RWPE1 (cell line): ENCODE measurements around the gene LEMD2.
A peak's percentile ranks its signal among the peaks of the same experiment; 100 is the strongest.

Experiments
- CTCF ChIA-PET: fragments of 350-600 bp; sonication (Branson Sonifier 250); formaldehyde crosslinking; extraction: SDS; loops from one replicate; lab custom pipeline; 2021; lab: Yijun Ruan, JAX
- POLR2A ChIA-PET: fragments of 400-600 bp; formaldehyde crosslinking; extraction: SDS; loops from one replicate; lab custom pipeline; 2020; ENCODE audit warnings: antibody characterized with exemption; ENCODE audit not compliant: low non-redundant PET; lab: Yijun Ruan, JAX
- DNase-seq: peaks from one replicate; pipeline ENCODE4 v3.0.0; 2012; ENCODE audit warnings: low spot score
- H3K27ac ChIP-seq: fragments of 450-650 bp; 2 replicates; pipeline ENCODE4 v1.5.1; 2017
- TF ChIP-seq, protein P1 (sequence below): fragments of 450-650 bp; conservative IDR thresholded peaks from 2 replicates; pipeline ENCODE4 v1.5.1; 2017; ENCODE audit warnings: low read depth, mild to moderate bottlenecking

LEMD2 gene

DNA sequence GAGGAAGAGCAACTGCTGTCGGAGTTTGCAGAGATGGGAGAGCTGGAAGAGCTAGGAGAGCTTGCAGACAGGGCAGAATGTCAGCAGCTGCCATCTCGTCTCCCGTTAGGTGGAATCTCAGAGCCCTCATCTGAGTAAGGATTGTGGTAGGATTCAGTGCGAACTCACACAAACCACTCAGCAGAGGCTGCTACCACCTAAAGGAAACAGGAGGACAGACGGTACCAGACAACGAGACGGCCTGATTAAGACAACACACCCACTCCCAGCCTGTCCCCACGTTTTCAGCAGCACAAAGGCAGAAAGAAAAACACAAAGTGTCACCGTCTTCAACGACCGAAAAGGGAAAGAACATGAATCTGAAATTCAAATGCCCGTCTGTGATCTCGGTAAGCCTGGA, 4.1 kb downstream of the LEMD2 start:
- no peak for DNase-seq
- ChIA-PET CTCF (no interaction called here), POLR2A (no interaction called here)
- H3K27ac ChIP-seq, result no peak overlapping the region
- TF ChIP-seq, protein P1, sequence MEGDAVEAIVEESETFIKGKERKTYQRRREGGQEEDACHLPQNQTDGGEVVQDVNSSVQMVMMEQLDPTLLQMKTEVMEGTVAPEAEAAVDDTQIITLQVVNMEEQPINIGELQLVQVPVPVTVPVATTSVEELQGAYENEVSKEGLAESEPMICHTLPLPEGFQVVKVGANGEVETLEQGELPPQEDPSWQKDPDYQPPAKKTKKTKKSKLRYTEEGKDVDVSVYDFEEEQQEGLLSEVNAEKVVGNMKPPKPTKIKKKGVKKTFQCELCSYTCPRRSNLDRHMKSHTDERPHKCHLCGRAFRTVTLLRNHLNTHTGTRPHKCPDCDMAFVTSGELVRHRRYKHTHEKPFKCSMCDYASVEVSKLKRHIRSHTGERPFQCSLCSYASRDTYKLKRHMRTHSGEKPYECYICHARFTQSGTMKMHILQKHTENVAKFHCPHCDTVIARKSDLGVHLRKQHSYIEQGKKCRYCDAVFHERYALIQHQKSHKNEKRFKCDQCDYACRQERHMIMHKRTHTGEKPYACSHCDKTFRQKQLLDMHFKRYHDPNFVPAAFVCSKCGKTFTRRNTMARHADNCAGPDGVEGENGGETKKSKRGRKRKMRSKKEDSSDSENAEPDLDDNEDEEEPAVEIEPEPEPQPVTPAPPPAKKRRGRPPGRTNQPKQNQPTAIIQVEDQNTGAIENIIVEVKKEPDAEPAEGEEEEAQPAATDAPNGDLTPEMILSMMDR, result no peak

DNA sequence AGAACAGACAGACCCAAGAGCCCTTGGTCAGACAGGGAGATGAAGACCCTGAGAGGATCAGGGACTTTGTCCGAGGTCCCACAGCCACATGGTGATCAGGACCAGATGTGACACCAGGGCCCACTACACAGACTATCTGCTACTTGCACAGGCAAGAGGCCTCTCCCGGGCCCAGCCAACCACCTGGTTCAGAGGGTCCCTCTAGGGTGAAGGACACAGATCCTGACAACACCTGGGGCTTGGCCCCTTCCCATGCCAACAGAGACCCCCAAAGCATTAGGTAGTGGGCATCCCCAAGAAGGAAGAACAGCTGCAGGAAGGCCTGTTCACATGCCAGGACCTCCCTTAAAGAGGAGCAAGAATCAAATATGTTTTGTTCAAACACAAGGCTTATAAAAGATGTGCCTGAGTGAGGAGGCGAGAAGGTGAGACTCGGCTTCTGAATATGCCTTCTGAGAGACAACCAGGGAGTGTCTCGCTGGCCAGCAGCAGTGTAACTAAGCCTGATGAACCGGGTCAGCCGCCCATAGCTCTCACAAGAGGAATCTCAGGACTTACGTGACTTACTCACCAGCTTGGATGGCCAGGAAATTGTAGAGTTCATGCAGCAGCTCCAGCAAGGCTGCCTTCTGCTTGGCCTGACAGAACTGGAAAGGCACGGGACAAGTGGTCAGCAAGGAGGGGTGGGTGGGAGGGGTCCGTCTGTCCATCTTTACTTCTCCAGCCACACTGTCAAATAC, 5.0 kb downstream of the LEMD2 start:
- H3K27ac ChIP-seq, result no peak overlapping the region
- CTCF ChIA-PET, result interaction anchor here (0.5 kb wide), 1 partner anchor 243 kb away, joined by 3 read pairs; no protein-coding TSS in a partner anchor
- TF ChIP-seq, protein P1, result no peak
- POLR2A ChIA-PET, result no interaction called here
- no peak for DNase-seq

DNA sequence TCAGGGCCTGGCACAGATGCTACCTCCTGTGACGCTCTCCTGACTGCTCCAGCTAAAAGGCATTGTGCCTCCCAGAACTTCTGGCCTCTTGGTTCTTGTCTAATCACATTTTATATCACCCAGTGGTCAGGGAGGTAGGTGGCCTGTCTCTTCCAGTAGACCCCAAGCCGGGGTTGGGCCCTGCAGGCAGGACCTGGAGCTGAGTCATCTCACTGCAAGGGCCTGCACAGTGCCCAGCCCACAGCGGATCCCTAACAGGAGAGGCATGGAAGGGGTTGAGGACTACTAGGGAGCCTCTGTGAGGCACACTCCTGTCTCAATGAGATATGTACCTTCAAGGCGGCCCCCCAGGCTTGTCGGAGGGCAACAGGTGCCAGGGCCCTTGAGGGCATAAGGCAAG, 6.4 kb downstream of the LEMD2 start:
- ChIA-PET POLR2A (interaction anchor here (0.5 kb wide), 1 partner anchor 172 kb away, joined by 3 read pairs; no protein-coding TSS in a partner anchor), CTCF (no interaction called here)
- DNase-seq, result no peak
- TF ChIP-seq, protein P1, result no peak
- H3K27ac ChIP-seq, result peak overlapping the region; percentile 59

DNA sequence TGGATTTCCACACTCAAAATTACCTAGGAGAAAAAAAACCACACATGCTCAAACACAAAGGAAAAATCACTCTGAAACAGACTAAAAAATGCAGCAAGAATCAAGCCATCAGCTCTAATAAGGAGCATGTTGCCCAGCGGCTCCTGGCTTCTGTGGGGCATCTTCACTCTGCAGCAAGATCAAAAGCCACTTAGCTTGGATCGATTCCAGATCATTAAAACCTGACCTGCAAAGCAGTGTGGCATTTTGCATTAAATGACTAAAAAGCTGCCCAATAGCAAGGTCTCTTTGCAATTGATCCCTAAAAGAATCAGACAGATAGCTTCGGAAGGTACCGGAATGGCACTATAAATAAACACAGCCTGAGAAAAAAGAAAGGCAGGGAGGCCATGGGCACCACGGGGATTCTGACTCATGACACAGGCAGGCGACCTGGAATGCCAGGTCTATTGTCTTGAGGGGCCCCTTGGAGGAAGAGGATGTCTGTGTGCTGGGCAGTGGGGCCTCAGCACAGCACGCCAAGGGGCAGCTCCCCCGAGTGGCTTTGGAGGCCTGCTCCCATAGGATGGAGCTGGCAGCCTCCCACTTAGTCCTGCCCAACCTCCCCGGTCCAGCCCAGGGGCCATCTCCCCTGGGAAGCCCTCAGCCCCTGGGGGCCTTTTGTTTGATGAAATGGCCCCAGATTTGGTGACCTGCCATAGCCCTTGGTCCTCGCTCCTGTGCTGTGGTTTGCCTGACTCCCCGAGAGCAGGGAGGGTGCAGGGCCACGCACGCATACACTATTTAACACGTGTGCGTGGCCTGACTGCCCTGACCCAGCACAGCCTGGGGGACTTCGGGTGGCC, 7.6 kb downstream of the LEMD2 start:
- POLR2A ChIA-PET, result no interaction called here
- peak; percentile 72 for DNase-seq
- TF ChIP-seq, protein P1, result no peak
- H3K27ac ChIP-seq, result peak overlapping the region; percentile 59
- CTCF ChIA-PET, result interaction anchor here (0.6 to 1.7 kb wide), 3 partner anchors 10 to 976 kb away, joined by 3 to 9 read pairs (median 4); no protein-coding TSS in a partner anchor

DNA sequence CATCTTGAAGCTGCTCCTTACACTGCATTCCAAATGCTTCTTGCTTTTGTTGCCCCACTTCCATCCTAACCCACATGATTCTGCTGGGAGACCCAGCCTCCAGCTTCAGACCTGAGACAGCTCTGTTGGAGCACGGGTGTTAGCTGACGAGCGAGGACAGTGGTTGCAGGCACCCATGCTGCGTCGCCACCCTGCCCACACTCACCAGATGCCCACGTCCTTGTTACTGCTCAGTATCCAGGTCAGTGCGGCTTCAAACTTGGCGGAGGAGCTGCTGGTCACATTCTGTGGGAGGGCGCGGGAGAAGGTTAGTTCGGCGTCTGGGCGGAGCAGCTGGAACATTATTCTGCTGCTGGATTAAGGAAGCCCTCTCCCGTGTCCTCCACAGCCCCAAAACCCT, 9.0 kb downstream of the LEMD2 start:
- 0 out of 2 replicates have a peak overlapping the region, but pooled peaks have one; percentile 13 for H3K27ac ChIP-seq
- CTCF ChIA-PET, result interaction anchor here (0.5 to 0.6 kb wide), 2 partner anchors 17 to 376 kb away, joined by 3 read pairs; no protein-coding TSS in a partner anchor
- POLR2A ChIA-PET, result no interaction called here

More for the DNA sequence above, 9.0 kb downstream of the LEMD2 start:
- DNase-seq, result no peak
- TF ChIP-seq, protein P1, result no peak
